ENCODE data around the gene TAF3.
A peak's percentile ranks its signal among the peaks of the same experiment; 100 is the strongest.

The TAF3 gene

GRCh38 chr10:8053446-8054243 is 235.3 kb downstream of the TAF3 start (continued):
- TF ChIP-seq, protein P1, sequence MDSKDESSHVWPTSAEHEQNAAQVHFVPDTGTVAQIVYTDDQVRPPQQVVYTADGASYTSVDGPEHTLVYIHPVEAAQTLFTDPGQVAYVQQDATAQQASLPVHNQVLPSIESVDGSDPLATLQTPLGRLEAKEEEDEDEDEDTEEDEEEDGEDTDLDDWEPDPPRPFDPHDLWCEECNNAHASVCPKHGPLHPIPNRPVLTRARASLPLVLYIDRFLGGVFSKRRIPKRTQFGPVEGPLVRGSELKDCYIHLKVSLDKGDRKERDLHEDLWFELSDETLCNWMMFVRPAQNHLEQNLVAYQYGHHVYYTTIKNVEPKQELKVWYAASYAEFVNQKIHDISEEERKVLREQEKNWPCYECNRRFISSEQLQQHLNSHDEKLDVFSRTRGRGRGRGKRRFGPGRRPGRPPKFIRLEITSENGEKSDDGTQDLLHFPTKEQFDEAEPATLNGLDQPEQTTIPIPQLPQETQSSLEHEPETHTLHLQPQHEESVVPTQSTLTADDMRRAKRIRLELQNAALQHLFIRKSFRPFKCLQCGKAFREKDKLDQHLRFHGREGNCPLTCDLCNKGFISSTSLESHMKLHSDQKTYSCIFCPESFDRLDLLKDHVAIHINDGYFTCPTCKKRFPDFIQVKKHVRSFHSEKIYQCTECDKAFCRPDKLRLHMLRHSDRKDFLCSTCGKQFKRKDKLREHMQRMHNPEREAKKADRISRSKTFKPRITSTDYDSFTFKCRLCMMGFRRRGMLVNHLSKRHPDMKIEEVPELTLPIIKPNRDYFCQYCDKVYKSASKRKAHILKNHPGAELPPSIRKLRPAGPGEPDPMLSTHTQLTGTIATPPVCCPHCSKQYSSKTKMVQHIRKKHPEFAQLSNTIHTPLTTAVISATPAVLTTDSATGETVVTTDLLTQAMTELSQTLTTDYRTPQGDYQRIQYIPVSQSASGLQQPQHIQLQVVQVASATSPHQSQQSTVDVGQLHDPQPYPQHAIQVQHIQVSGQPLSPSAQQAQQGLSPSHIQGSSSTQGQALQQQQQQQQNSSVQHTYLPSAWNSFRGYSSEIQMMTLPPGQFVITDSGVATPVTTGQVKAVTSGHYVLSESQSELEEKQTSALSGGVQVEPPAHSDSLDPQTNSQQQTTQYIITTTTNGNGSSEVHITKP (tag by site-specific recombination; IDR thresholded peaks at IDR 0.05) = peak; percentile 81
- TF ChIP-seq ZNF26 (tag by site-specific recombination; IDR thresholded peaks at IDR 0.05) (no peak), ZNF785 (tag by site-specific recombination; IDR thresholded peaks at IDR 0.05) (no peak), ZNF341 (tag by site-specific recombination; IDR thresholded peaks at IDR 0.05; ENCODE audit: low read depth) (peak; percentile 44; the same call in 1 of the 2 replicates), ZNF114 (tag by site-specific recombination; IDR thresholded peaks at IDR 0.05) (no peak), ZNF311 (tag by site-specific recombination; IDR thresholded peaks at IDR 0.05; ENCODE audit: borderline replicate concordance) (no peak), ZNF19 (tag by site-specific recombination; IDR thresholded peaks at IDR 0.05; ENCODE audit: low read depth) (no peak), ZNF223 (tag by site-specific recombination; IDR thresholded peaks at IDR 0.05) (no peak), ZNF169 (tag by site-specific recombination; IDR thresholded peaks at IDR 0.05) (no peak), EGR2 (tag by site-specific recombination; IDR thresholded peaks at IDR 0.05; ENCODE audit: low read depth) (no peak), ZNF292 (tag by site-specific recombination; IDR thresholded peaks at IDR 0.05; ENCODE audit: borderline replicate concordance, low read depth) (no peak), KLF9 (tag by site-specific recombination; IDR thresholded peaks at IDR 0.05; ENCODE audit: low read depth) (peak; percentile 37), ZNF391 (tag by site-specific recombination; IDR thresholded peaks at IDR 0.05; ENCODE audit: borderline replicate concordance, low read depth) (no peak), ZNF274 (IDR thresholded peaks at IDR 0.05; ENCODE audit: low read length) (no peak), ZNF274 (tag by site-specific recombination; IDR thresholded peaks at IDR 0.05; ENCODE audit: borderline replicate concordance) (no peak), ZNF184 (tag by site-specific recombination; IDR thresholded peaks at IDR 0.05) (no peak), ZNF48 (tag by site-specific recombination; IDR thresholded peaks at IDR 0.05) (no peak), ZFP41 (tag by site-specific recombination; IDR thresholded peaks at IDR 0.05; ENCODE audit: borderline replicate concordance) (no peak), ZNF449 (tag by site-specific recombination; IDR thresholded peaks at IDR 0.05) (no peak), ZNF830 (tag by site-specific recombination; IDR thresholded peaks at IDR 0.05; ENCODE audit: low read depth) (no peak), REPIN1 (tag by site-specific recombination; IDR thresholded peaks at IDR 0.05; ENCODE audit: low read depth) (no peak), ZNF501 (tag by site-specific recombination; IDR thresholded peaks at IDR 0.05) (no peak; the same call in 1 of the 2 replicates), ZNF623 (tag by site-specific recombination; IDR thresholded peaks at IDR 0.05) (no peak), ZNF704 (tag by site-specific recombination; IDR thresholded peaks at IDR 0.05) (no peak)
- TF ChIP-seq, protein P2, sequence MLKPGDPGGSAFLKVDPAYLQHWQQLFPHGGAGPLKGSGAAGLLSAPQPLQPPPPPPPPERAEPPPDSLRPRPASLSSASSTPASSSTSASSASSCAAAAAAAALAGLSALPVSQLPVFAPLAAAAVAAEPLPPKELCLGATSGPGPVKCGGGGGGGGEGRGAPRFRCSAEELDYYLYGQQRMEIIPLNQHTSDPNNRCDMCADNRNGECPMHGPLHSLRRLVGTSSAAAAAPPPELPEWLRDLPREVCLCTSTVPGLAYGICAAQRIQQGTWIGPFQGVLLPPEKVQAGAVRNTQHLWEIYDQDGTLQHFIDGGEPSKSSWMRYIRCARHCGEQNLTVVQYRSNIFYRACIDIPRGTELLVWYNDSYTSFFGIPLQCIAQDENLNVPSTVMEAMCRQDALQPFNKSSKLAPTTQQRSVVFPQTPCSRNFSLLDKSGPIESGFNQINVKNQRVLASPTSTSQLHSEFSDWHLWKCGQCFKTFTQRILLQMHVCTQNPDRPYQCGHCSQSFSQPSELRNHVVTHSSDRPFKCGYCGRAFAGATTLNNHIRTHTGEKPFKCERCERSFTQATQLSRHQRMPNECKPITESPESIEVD (tag by site-specific recombination; IDR thresholded peaks at IDR 0.05) = no peak
- TF ChIP-seq, protein P3, sequence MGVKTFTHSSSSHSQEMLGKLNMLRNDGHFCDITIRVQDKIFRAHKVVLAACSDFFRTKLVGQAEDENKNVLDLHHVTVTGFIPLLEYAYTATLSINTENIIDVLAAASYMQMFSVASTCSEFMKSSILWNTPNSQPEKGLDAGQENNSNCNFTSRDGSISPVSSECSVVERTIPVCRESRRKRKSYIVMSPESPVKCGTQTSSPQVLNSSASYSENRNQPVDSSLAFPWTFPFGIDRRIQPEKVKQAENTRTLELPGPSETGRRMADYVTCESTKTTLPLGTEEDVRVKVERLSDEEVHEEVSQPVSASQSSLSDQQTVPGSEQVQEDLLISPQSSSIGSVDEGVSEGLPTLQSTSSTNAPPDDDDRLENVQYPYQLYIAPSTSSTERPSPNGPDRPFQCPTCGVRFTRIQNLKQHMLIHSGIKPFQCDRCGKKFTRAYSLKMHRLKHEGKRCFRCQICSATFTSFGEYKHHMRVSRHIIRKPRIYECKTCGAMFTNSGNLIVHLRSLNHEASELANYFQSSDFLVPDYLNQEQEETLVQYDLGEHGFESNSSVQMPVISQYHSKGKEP (tag by site-specific recombination; IDR thresholded peaks at IDR 0.05) = no peak

Data from HEK293 (cell line).